ENCODE measurements around the gene SAG. TPM values are rescaled to one million over a fixed set of nuclear protein-coding genes. Genes with fewer than 3 reads are reported as not detected.

The SAG gene
- total RNA-seq, 1 donor from 2014 or later = not detected

Other genes starting within 250 kb of the SAG start
- 58.5 and 62.3 TPM in 2 replicates for gene INPP5D, start 247.5 kb upstream of the SAG start, total RNA-seq
- gene ATG16L1, start 56.1 kb upstream of the SAG start, total RNA-seq = 33.5 and 35.5 TPM in 2 replicates
- 52.3 and 58.3 TPM in 2 replicates for gene DGKD, start 46.7 kb downstream of the SAG start, total RNA-seq